GM12878 (cell line): ENCODE results near the gene LIN28B. TPM values are rescaled to one million over a fixed set of nuclear protein-coding genes. Genes with fewer than 3 reads are reported as not detected.
"Not testable (repeated sequence)": the region's sequence is repeated elsewhere in the genome, so short reads cannot be mapped to it uniquely, and the experiment has no call there.

Source experiments
- ATAC-seq: fragments of 200-7000 bp; cut with Tn5 transposase; 3 replicates; pipeline ENCODE4 v1.9.1; 2020; ENCODE audit warnings: mild to moderate bottlenecking, moderate library complexity
- BruUV-seq: library from RNA; stranded (reverse); fragments of 400-500 nt; replicated peaks from 2 replicates; lab custom pipeline; 2021; lab: Mats Ljungman, UMichigan
- CTCF ChIA-PET: fragments of 300-600 bp; sonication (Branson Sonifier 250); formaldehyde crosslinking; extraction: SDS; loops from one replicate; lab custom pipeline; 2021; ENCODE audit warnings: inconsistent platforms; lab: Yijun Ruan, JAX
- POLR2A ChIA-PET: fragments of 350-600 bp; formaldehyde crosslinking; extraction: SDS; loops from one replicate; lab custom pipeline; 2021; ENCODE audit warnings: inconsistent platforms; lab: Charles Lee
- RAD21 ChIA-PET: fragments of 300-600 bp; sonication (Branson Sonifier 250); formaldehyde crosslinking; loops from one replicate; lab custom pipeline; 2023; ENCODE audit warnings: antibody characterized with exemption; ENCODE audit not compliant: unreplicated experiment; lab: Charles Lee
- SMC1A ChIA-PET: fragments of 300-600 bp; sonication (Branson Sonifier 250); formaldehyde crosslinking; loops from one replicate; lab custom pipeline; 2023; ENCODE audit not compliant: unreplicated experiment, uncharacterized antibody; lab: Charles Lee
- DNase-seq: peaks from one replicate; pipeline ENCODE4 v3.0.0-alpha.2; 2011; ENCODE audit warnings: low read depth, low spot score
- FAIRE-seq: peaks from 3 replicates; lab custom pipeline; 2011; peaks lifted over from hg19 to GRCh38; lab: Jason Lieb, UNC
- H2AFZ ChIP-seq: 2 replicates; pipeline ENCODE4 v1.6.0; 2011; ENCODE audit warnings: low read depth, low read length, control low read depth; ENCODE audit not compliant: control insufficient read depth
- H3K27ac ChIP-seq: 2 replicates; pipeline ENCODE4 v1.5.1; 2011; ENCODE audit warnings: control low read depth; ENCODE audit not compliant: control insufficient read depth, insufficient read depth
- H3K27me3 ChIP-seq, 2 experiments: replicated peaks in 1 of 2; 2 replicates each; pipeline versions ENCODE4 v1.6.0 to v1.6.1; 2011; ENCODE audit warnings: low read length in 1 of 2; ENCODE audit not compliant: control insufficient read depth in 2 of 2, insufficient read depth in 2 of 2
- H3K36me3 ChIP-seq, 2 experiments: 2 replicates each; pipeline ENCODE4 v1.5.1; 2011; ENCODE audit warnings: low read length in 1 of 2; ENCODE audit not compliant: control insufficient read depth in 2 of 2, insufficient read depth in 2 of 2
- H3K4me1 ChIP-seq: 2 replicates; pipeline ENCODE4 v1.6.1; 2011; ENCODE audit warnings: mild to moderate bottlenecking, low read length, moderate library complexity, mixed read lengths; ENCODE audit not compliant: control insufficient read depth, insufficient read depth
- H3K4me2 ChIP-seq: 2 replicates; pipeline ENCODE4 v1.6.0; 2011; ENCODE audit warnings: control low read depth; ENCODE audit not compliant: control insufficient read depth, insufficient read depth
- H3K4me3 ChIP-seq: fragments of 200-600 bp; sonication (generic); 2 replicates; pipeline ENCODE4 v1.5.1; 2016
- H3K79me2 ChIP-seq: 2 replicates; pipeline ENCODE4 v1.6.0; 2011; ENCODE audit warnings: low read length; ENCODE audit not compliant: control insufficient read depth, insufficient read depth
- H3K9ac ChIP-seq: 2 replicates; pipeline ENCODE4 v1.8.0; 2011; ENCODE audit warnings: low read length, control low read depth, mixed read lengths; ENCODE audit not compliant: control insufficient read depth, insufficient read depth
- H3K9me3 ChIP-seq: replicated peaks from 3 replicates; pipeline ENCODE4 v1.5.1; 2011; ENCODE audit warnings: mild to moderate bottlenecking, low read length; ENCODE audit not compliant: control insufficient read depth, insufficient read depth
- H4K20me1 ChIP-seq: 2 replicates; pipeline ENCODE4 v1.6.0; 2011; ENCODE audit not compliant: control insufficient read depth, insufficient read depth
- CHD2 ChIP-seq: IDR thresholded peaks from 2 replicates; pipeline ENCODE4 v1.6.1; 2011; ENCODE audit warnings: low read depth, low read length, improper control_type of control experiment, borderline replicate concordance
- DPF2 ChIP-seq: fragments of 450-650 bp; IDR thresholded peaks from 2 replicates; pipeline ENCODE4 v1.6.1; 2017; ENCODE audit warnings: mild to moderate bottlenecking
- KDM1A ChIP-seq: fragments of 200-600 bp; sonication (generic); IDR thresholded peaks from 2 replicates; pipeline ENCODE4 v1.6.1; 2016; ENCODE audit warnings: borderline replicate concordance
- RAD21 ChIP-seq: IDR thresholded peaks from 2 replicates; pipeline ENCODE4 v1.6.1; 2011; ENCODE audit warnings: mild to moderate bottlenecking, low read depth, low read length, moderate library complexity; ENCODE audit not compliant: insufficient read depth
- SIX5 ChIP-seq: IDR thresholded peaks from 2 replicates; pipeline ENCODE4 v1.6.1; 2011; ENCODE audit warnings: mild to moderate bottlenecking, low read depth, low read length, moderate library complexity; ENCODE audit not compliant: severe bottlenecking
- TARDBP ChIP-seq: IDR thresholded peaks from 2 replicates; pipeline ENCODE4 v1.6.1; 2016; ENCODE audit warnings: borderline replicate concordance
- WGBS: methylation state at CpG from one replicate; pipeline ENCODE4 v1.1.6; 2016; ENCODE audit warnings: low lambda C conversion rate; ENCODE audit not compliant: insufficient replicate concordance, insufficient coverage; ENCODE audit errors: missing lambda C conversion rate; 5-methylcytosine and 5-hydroxymethylcytosine counted together
- in situ Hi-C: fragments of 300-500 bp; cut with MboI; formaldehyde crosslinking; loops from 9 replicates; pipeline ENCODE4 v1.14.3; 2018; ENCODE audit warnings: mixed read lengths
- intact Hi-C: fragments of 100-400 bp; cut with micrococcal nuclease; formaldehyde crosslinking; loops from one replicate; pipeline ENCODE4 v1.14.2; 2022; ENCODE audit not compliant: unreplicated experiment
- polyA plus RNA-seq, 11 experiments: library from polyadenylated mRNA; depleted of rRNA in 4 of 11; unstranded in 6 of 11; stranded (reverse) in 5 of 11; fragments of >200 nt; fragmentation: Nextera tagmentation in 4 of 11; fragmentation: Illumina TruSeq in 1 of 11; extraction: Ambion mirVana in 4 of 11; extraction: Trizol in 1 of 11; gene quantifications; 1 replicate in 1 of 11; 2 replicates in 10 of 11; pipeline versions ENCODE4 v1.2.1 to v1.2.3, GENCODE V29; 2011 to 2016; ENCODE audit warnings: inconsistent platforms in 2 of 11, missing spikeins in 2 of 11, low read depth in 1 of 11
- total RNA-seq, 4 experiments: library from RNA; depleted of rRNA in 3 of 4; stranded (reverse); fragments of >200 nt in 3 of 4; fragmentation: Illumina TruSeq in 1 of 4; extraction: Trizol in 1 of 4; gene quantifications; 2 replicates each; pipeline versions ENCODE4 v1.2.1 to v1.2.3, GENCODE V29; 2013 to 2021

LIN28B gene
- total and polyA plus RNA-seq, 10 of the 15 experiments (the other 5 are each of a cell fraction or from before 2014, with no cell fraction given) = 0.01 to 2.4 (median 0.09) TPM; not detected in 6

DNA sequence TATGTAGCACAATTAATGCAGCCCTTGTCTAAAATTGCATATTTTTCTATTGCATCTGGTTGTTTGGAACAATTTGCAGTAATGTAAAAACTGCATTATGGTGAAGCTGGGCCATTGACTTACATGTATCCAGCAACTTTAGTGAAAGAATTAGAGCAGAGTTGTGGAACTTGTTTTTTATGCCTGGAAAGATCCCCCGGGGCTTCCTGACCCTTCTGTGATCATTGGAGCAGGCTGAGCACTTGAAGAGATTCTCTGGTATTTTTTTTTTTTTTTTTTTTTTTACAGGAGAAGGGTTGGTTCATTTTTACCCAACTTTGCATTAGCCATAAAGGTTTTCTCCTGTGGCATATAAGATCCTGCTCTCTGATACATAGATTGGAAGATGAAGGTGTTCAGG, 45.0 kb downstream of the LIN28B start:
- Histone ChIP-seq H2AFZ (no peak overlapping the region), H3K79me2 (no peaks in the 10 kb centered on the region), H3K27me3 (no peaks in the 10 kb centered on the region), H3K9me3 (no peaks in the 10 kb centered on the region), H3K36me3 (no peaks in the 10 kb centered on the region), H3K4me3 (no peak overlapping the region), H3K9ac (no peak overlapping the region), H4K20me1 (no peaks in the 10 kb centered on the region), H3K4me1 (no peaks in the 10 kb centered on the region), H3K27ac (no peak overlapping the region), H3K4me2 (no peak overlapping the region)
- 0% methylated on average over 1 of the region's 1 CpG for WGBS
- RAD21 ChIA-PET = interaction anchor here (0.9 kb wide), 1 partner anchor 78 kb away, joined by 3 read pairs; no protein-coding TSS in a partner anchor
- CTCF ChIA-PET = interaction anchor here (1.4 kb wide), 1 partner anchor 104 kb away, joined by 4 read pairs; no protein-coding TSS in a partner anchor
- POLR2A ChIA-PET = no interaction called here
- no peak for ATAC-seq
- intact Hi-C loops = no loop called here
- no peak for TF ChIP-seq KDM1A
- TF ChIP-seq CHD2 = no peak
- TF ChIP-seq SIX5 = no peak
- no peak for TF ChIP-seq RAD21
- SMC1A ChIA-PET = interaction anchor here (0.7 to 0.9 kb wide), 4 partner anchors 13 to 321 kb away, joined by 3 to 5 read pairs (median 3); no protein-coding TSS in a partner anchor
- no peak for DNase-seq
- in situ Hi-C loops = no loop called here
- BruUV-seq = no TSS peak
- no peak for FAIRE-seq

DNA sequence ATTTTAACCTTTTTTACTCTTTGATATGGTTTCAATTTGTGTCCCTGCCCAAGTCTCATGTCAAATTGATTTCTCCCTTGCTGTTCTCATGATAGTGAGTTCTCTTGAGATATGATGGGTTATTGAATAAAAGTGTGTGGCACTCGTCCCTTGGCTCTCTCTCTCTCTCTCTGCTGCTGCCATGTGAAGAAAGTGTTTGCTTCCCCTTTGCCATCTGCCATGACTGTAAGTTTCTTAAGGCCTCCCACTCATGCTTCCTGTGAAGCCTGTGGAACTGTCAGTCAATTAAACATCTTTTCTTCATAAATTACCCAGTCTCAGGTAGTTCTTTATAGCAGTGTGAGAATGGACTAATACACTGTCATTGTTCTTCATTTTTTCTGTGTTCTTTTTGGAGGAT, 48.5 kb downstream of the LIN28B start:
- FAIRE-seq (no peak), ATAC-seq (no peak), DNase-seq (no peak)
- Histone ChIP-seq H3K27me3 (no peaks in the 10 kb centered on the region), H4K20me1 (no peaks in the 10 kb centered on the region), H3K27ac (no peak overlapping the region), H3K4me2 (no peak overlapping the region), H3K4me3 (no peak overlapping the region), H3K79me2 (no peaks in the 10 kb centered on the region), H3K9ac (no peak overlapping the region), H2AFZ (no peak overlapping the region), H3K4me1 (no peaks in the 10 kb centered on the region), H3K36me3 (no peaks in the 10 kb centered on the region), H3K9me3 (no peaks in the 10 kb centered on the region)
- CTCF ChIA-PET = no interaction called here
- in situ Hi-C loops = no loop called here
- 0% methylated on average over 1 of the region's 1 CpG for WGBS
- POLR2A ChIA-PET = no interaction called here
- no peak for TF ChIP-seq DPF2
- no peak for TF ChIP-seq TARDBP
- TF ChIP-seq CHD2 = no peak
- intact Hi-C loops = no loop called here
- SMC1A ChIA-PET = no interaction called here
- RAD21 ChIA-PET = no interaction called here
- BruUV-seq = no TSS peak

DNA sequence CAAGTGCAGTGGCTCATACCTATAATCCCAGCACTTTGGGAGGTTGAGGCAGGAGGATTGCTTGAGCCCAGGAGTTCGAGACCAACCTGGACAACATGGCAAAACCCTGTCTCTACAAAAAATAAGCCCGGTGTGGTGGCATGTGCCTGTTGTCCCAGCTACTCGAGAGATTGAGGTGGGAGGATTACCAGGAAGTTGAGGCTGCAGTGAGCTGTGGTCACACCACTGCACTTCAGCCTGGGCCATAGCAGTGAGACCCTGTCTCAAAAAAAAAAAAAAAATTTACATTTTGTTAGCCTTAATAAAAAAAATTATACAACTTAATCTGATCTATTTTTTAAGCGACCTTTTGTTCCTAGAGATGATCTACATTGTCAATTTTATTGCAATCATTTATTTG, 56.6 kb downstream of the LIN28B start:
- H3K27ac ChIP-seq, ATAC-seq, SMC1A ChIA-PET, H3K27me3 ChIP-seq, FAIRE-seq, H3K36me3 ChIP-seq, POLR2A ChIA-PET, H4K20me1 ChIP-seq, in situ Hi-C loops, H3K4me3 ChIP-seq, H3K9me3 ChIP-seq, intact Hi-C loops, RAD21 ChIA-PET, H3K4me1 ChIP-seq, H3K79me2 ChIP-seq, H3K4me2 ChIP-seq, H3K9ac ChIP-seq, BruUV-seq, CTCF ChIA-PET, DNase-seq, H2AFZ ChIP-seq: not testable (repeated sequence)
- WGBS = 0% methylated on average over 4 of the region's 4 CpGs
